Measurements from ENCODE around the gene CTNNA3.

CTNNA3 gene

DNA sequence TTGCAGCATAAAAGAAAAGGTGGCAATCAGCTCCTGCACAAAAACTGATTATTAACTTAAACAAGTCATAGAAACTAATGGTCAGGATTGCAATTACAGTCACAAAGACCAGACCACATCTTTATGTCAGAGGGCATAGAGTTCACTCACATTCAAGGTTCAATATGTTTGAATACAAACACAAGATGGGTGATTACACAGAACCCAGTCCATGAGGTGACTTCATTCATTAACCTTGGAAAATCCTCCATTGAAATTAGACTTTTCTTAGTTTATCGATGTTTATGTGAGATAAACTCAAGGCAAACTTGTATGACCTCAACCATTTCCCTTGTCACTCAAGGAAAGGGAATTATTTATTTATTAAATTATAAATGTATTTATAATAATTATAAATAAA, 1158.8 kb downstream of the CTNNA3 start:
- no peak for DNase-seq (ENCODE audit: low spot score)
- in situ Hi-C loops (cut with MboI; ENCODE audit: low sequenced_read_pairs, unreplicated experiment) = no loop called here
- TF ChIP-seq, protein P1, sequence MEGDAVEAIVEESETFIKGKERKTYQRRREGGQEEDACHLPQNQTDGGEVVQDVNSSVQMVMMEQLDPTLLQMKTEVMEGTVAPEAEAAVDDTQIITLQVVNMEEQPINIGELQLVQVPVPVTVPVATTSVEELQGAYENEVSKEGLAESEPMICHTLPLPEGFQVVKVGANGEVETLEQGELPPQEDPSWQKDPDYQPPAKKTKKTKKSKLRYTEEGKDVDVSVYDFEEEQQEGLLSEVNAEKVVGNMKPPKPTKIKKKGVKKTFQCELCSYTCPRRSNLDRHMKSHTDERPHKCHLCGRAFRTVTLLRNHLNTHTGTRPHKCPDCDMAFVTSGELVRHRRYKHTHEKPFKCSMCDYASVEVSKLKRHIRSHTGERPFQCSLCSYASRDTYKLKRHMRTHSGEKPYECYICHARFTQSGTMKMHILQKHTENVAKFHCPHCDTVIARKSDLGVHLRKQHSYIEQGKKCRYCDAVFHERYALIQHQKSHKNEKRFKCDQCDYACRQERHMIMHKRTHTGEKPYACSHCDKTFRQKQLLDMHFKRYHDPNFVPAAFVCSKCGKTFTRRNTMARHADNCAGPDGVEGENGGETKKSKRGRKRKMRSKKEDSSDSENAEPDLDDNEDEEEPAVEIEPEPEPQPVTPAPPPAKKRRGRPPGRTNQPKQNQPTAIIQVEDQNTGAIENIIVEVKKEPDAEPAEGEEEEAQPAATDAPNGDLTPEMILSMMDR (IDR thresholded peaks at IDR 0.05; ENCODE audit: borderline replicate concordance, control extremely low read depth, extremely low read depth, insufficient read depth, missing control alignments) = no peak

DNA sequence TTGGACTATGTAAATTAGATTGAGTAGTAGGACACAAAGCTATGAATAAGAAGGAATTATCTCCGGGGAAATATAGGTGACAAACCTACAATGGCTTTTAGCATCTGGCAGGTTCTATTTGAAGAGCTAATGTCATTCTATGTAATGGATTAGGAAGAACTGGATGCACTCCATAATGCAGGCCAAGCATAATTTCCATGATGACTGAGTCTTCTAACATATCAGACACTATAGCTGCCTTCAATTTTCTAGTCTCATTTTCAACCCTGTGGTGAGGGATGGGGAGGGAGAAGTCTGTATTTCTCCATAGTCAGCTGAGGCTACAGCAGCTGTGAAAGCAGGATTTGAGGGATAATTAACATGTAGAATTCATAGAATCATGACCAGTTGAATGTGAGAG, 1160.6 kb downstream of the CTNNA3 start:
- TF ChIP-seq, protein P1 (IDR thresholded peaks at IDR 0.05; ENCODE audit: borderline replicate concordance, control extremely low read depth, extremely low read depth, insufficient read depth, missing control alignments) = no peak
- in situ Hi-C loops (cut with MboI; ENCODE audit: low sequenced_read_pairs, unreplicated experiment) = no loop called here
- DNase-seq (ENCODE audit: low spot score) = no peak

DNA sequence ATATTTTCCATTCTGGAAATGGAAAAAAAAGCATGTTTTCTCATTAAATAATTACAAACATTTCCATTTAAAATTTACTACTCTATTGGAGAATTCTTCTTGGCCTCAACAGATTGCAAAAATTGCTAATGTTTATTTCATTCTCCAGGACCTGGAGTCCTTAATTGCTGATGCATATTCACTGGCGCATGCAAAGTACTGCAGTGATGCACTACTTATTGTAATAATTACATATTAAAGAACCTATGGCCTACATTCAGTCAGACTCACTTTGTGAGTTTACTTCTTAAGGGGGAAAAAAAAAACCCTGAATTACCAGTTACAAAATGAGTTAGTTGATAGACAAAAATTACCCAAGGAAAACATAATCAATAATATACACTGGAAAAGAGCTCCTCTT, 1161.1 kb downstream of the CTNNA3 start:
- DNase-seq (ENCODE audit: low spot score) = no peak
- in situ Hi-C loops (cut with MboI; ENCODE audit: low sequenced_read_pairs, unreplicated experiment) = no loop called here
- TF ChIP-seq, protein P1 (IDR thresholded peaks at IDR 0.05; ENCODE audit: borderline replicate concordance, control extremely low read depth, extremely low read depth, insufficient read depth, missing control alignments) = no peak

DNA sequence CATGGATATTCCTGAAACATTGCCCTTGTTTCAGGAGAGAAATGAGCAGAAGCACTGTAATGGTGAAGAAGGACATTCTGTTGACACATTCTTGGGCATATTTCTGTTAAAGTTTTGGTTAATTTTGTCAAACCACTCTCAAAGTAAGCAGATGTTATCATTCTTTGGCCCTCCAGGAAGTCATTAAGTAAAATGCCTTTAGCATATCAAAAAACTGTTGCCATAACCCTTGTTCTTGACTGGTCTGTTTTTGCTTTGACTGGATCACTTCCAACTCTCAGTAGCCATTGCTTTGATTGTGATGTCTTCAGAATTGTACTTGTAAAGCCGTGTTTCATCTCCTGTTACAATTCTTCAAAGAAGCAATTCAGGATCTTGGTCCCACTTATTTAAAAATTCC, 1174.5 kb downstream of the CTNNA3 start:
- DNase-seq (ENCODE audit: low spot score) = no peak
- TF ChIP-seq, protein P1 (IDR thresholded peaks at IDR 0.05; ENCODE audit: borderline replicate concordance, control extremely low read depth, extremely low read depth, insufficient read depth, missing control alignments) = no peak
- in situ Hi-C loops (cut with MboI; ENCODE audit: low sequenced_read_pairs, unreplicated experiment) = no loop called here

DNA sequence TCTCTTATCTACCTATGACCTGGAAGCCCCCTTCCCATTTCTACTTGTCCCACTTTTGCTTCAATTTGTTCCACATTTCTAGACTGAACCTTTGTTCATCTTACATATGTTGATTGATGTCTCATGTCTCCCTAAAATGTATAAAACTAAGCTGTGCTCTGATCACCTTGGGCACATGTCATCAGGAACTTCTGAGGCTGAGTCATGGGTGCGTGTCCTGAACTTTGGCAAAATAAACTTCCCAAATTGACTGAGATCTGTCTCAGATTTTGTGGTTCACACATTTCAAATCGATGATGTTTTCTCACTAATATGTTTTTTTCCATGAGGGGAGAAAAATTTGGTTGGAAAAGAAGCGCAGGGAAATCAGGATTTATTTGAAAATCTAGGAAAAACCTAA, 1176.4 kb downstream of the CTNNA3 start:
- in situ Hi-C loops (cut with MboI; ENCODE audit: low sequenced_read_pairs, unreplicated experiment) = no loop called here
- TF ChIP-seq, protein P1 (IDR thresholded peaks at IDR 0.05; ENCODE audit: borderline replicate concordance, control extremely low read depth, extremely low read depth, insufficient read depth, missing control alignments) = no peak
- DNase-seq (ENCODE audit: low spot score) = no peak

DNA sequence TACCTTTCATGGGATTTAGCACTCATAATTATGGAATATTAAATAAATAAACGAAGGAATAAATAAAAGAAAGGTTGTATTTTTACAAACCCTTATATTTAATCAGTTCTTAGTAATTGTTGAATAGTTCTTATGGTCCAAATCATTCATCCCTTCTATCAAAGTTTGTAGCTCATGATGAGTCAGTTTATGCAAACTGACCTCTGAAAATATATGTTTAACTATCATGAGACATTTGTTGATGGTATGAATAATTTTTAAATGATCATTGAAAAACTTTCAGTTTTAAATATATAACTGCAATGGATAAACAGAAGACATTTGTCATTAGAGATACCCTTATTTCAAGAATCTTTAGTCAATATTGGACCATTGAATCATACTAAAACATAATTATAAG, 1181.3 kb downstream of the CTNNA3 start:
- in situ Hi-C loops (cut with MboI; ENCODE audit: low sequenced_read_pairs, unreplicated experiment) = no loop called here
- TF ChIP-seq, protein P1 (IDR thresholded peaks at IDR 0.05; ENCODE audit: borderline replicate concordance, control extremely low read depth, extremely low read depth, insufficient read depth, missing control alignments) = no peak
- no peak for DNase-seq (ENCODE audit: low spot score)

DNA sequence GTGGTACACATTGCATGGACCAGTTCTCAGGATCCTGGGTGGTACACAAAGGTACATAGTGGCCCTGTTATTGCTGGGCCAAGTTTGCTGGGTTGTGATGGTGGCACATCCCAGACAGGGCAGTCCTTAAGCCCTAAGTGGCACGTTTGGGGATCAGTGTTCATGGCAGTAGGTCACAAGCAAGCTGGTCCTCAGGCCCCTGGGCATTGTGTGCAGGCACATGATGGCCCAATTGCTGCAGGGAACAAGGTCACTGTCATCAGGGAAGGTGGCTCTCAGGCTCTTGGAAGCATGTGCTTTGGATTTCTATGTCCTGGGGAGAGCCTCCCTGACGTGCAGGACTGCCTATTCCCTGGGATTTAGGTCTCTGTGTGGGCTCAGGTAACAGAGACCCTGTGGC, 1182.5 kb downstream of the CTNNA3 start:
- TF ChIP-seq, protein P1 (IDR thresholded peaks at IDR 0.05; ENCODE audit: borderline replicate concordance, control extremely low read depth, extremely low read depth, insufficient read depth, missing control alignments) = no peak
- in situ Hi-C loops (cut with MboI; ENCODE audit: low sequenced_read_pairs, unreplicated experiment) = no loop called here
- no peak for DNase-seq (ENCODE audit: low spot score)

All from GM13976 (cell line).